Keratinocyte (primary cell): ENCODE measurements around the gene PTGDS. TPM values are rescaled to one million over a fixed set of nuclear protein-coding genes. Genes with fewer than 3 reads are reported as not detected.

ENCODE experiments used
- DNase-seq: peaks from one replicate; pipeline ENCODE4 v3.0.0-alpha.2; 2011; ENCODE audit warnings: low read depth, missing footprints, low spot score
- FAIRE-seq: peaks from 2 replicates; lab custom pipeline; 2011; peaks lifted over from hg19 to GRCh38; lab: Jason Lieb, UNC
- H2AFZ ChIP-seq: 2 replicates; pipeline ENCODE4 v1.6.0; 2012; ENCODE audit warnings: low read length, control low read depth, inconsistent platforms; ENCODE audit not compliant: control insufficient read depth
- H3K27ac ChIP-seq: 2 replicates; pipeline ENCODE4 v1.5.1; 2011; ENCODE audit warnings: low read length; ENCODE audit not compliant: control insufficient read depth, insufficient read depth
- H3K27me3 ChIP-seq: 3 replicates; pipeline ENCODE4 v1.6.0; 2011; ENCODE audit warnings: low read length; ENCODE audit not compliant: control insufficient read depth, insufficient read depth; ENCODE audit errors: extremely low read depth
- H3K36me3 ChIP-seq, 2 experiments: 2 replicates in 1 of 2; 3 replicates in 1 of 2; pipeline ENCODE4 v1.5.1; 2011; ENCODE audit warnings: low read length in 2 of 2, mild to moderate bottlenecking in 1 of 2; ENCODE audit not compliant: control insufficient read depth in 2 of 2, insufficient read depth in 2 of 2; ENCODE audit errors: extremely low read depth in 1 of 2
- H3K4me1 ChIP-seq: 3 replicates; pipeline ENCODE4 v1.5.1; 2011; ENCODE audit warnings: low read length; ENCODE audit not compliant: control insufficient read depth, insufficient read depth; ENCODE audit errors: extremely low read depth
- H3K4me2 ChIP-seq: 3 replicates; pipeline ENCODE4 v1.6.0; 2011; ENCODE audit warnings: low read depth, low read length; ENCODE audit not compliant: control insufficient read depth, insufficient read depth; ENCODE audit errors: extremely low read depth
- H3K4me3 ChIP-seq, 3 experiments: fragments of 200-600 bp in 1 of 3; sonication (generic) in 1 of 3; 2 replicates in 2 of 3; 3 replicates in 1 of 3; pipeline ENCODE4 v1.5.1; 2011 to 2016; ENCODE audit warnings: low read length in 3 of 3, mild to moderate bottlenecking in 3 of 3, control low read depth in 2 of 3, inconsistent platforms in 1 of 3, low read depth in 1 of 3, mixed read lengths in 1 of 3, mixed run types in 1 of 3, moderate library complexity in 1 of 3; ENCODE audit not compliant: control insufficient read depth in 2 of 3, insufficient read depth in 2 of 3; ENCODE audit errors: extremely low read depth in 1 of 3
- H3K79me2 ChIP-seq: 2 replicates; pipeline ENCODE4 v1.6.0; 2012; ENCODE audit warnings: low read length; ENCODE audit not compliant: control insufficient read depth, insufficient read depth
- H3K9ac ChIP-seq: 3 replicates; pipeline ENCODE4 v1.6.0; 2011; ENCODE audit warnings: low read length; ENCODE audit not compliant: control insufficient read depth, insufficient read depth; ENCODE audit errors: extremely low read depth
- H3K9me1 ChIP-seq: 3 replicates; pipeline ENCODE4 v1.6.0; 2011; ENCODE audit warnings: low read length; ENCODE audit not compliant: control insufficient read depth, insufficient read depth; ENCODE audit errors: extremely low read depth
- H3K9me3 ChIP-seq: 2 replicates; pipeline ENCODE4 v1.5.1; 2012; ENCODE audit warnings: low read depth, low read length; ENCODE audit not compliant: control insufficient read depth
- H4K20me1 ChIP-seq: 3 replicates; pipeline ENCODE4 v1.6.0; 2011; ENCODE audit warnings: low read length; ENCODE audit not compliant: control insufficient read depth, insufficient read depth; ENCODE audit errors: extremely low read depth
- CTCF ChIP-seq, 3 experiments: IDR thresholded peaks in 1 of 3; conservative IDR thresholded peaks in 1 of 3; optimal IDR thresholded peaks in 1 of 3; 2 replicates in 2 of 3; 3 replicates in 1 of 3; pipeline versions ENCODE3 to v1.5.1; 2011; ENCODE audit warnings: low read length in 3 of 3, mild to moderate bottlenecking in 3 of 3, moderate library complexity in 2 of 3, control low read depth in 1 of 3, inconsistent platforms in 1 of 3; ENCODE audit not compliant: insufficient read depth in 2 of 3; ENCODE audit errors: extremely low read depth in 1 of 3
- EZH2 ChIP-seq: IDR thresholded peaks from one replicate; pipeline ENCODE4 v1.6.1; 2012; ENCODE audit warnings: inconsistent platforms, mild to moderate bottlenecking, low read length, moderate library complexity
- dilution Hi-C: fragments of 300-500 bp; cut with MboI; formaldehyde crosslinking; loops from one replicate; pipeline ENCODE4 v1.7.0; 2020; ENCODE audit warnings: low sequenced_read_pairs; ENCODE audit not compliant: extremely low pct_ligation_motif_present
- polyA plus RNA-seq, 5 experiments: library from polyadenylated mRNA; depleted of rRNA in 3 of 5; stranded (reverse) in 3 of 5; stranded (forward) in 1 of 5; unstranded in 1 of 5; fragments of >200 nt; gene quantifications; 1 replicate in 1 of 5; 2 replicates in 3 of 5; 3 replicates in 1 of 5; pipeline versions ENCODE4 v1.2.1 to v1.2.3, GENCODE V29; 2011 to 2012; ENCODE audit warnings: missing spikeins in 2 of 5, low read depth in 1 of 5, low replicate concordance in 1 of 5

Gene PTGDS
- polyA plus RNA-seq, 1 donor (not counting 4 experiments of a cell fraction or from before 2014, with no cell fraction given): not detected

DNA sequence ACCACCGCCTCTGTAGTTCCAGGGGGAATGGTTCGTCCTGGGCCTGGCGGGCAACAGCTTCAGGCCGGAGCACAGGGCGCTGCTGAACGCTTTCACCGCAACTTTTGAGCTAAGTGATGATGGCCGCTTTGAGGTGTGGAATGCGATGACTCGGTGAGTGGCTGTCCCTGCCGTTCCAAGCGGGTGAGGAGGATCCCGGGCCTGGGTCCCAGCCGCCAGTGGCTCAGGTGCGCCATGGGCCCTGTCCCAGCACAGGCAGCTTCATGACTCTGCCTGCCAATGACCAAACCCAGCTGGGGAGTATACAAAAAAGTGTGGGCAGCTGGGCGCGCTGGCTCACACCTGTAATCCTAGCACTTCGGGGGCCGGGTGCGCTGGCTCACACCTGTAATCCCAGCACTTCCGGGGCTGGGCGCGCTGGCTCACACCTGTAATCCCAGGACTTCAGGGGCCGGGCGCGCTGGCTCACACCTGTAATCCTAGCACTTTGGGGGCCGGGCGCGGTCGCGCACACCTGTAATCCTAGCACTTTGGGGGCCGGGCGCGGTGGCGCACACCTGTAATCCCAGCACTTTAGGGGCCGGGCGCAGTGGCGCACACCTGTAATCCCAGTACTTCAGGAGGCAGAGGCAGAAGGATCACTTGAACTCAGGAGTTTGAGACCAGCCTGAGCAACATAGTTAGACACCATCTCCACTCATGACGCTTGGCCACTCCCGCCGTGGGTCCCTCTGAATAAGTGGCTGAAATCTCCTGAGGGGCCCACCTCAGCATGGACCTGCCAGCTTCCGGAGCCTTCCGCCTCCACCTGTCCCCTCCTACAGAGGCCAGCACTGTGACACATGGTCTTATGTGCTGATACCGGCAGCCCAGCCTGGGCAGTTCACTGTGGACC, 24.2 kb upstream of the PTGDS start:
- no peak for FAIRE-seq
- H2AFZ ChIP-seq: no peak overlapping the region
- H3K9ac ChIP-seq: no peak overlapping the region
- peaks cover 8% of the 10 kb centered on the region for H3K4me1 ChIP-seq
- no peaks in the 10 kb centered on the region for H3K79me2 ChIP-seq
- no peak overlapping the region for H3K27ac ChIP-seq
- H3K36me3 ChIP-seq: no peaks in the 10 kb centered on the region
- no peak for DNase-seq
- H3K27me3 ChIP-seq: peaks cover 3% of the 10 kb centered on the region
- no peaks in the 10 kb centered on the region for H4K20me1 ChIP-seq
- no peak overlapping the region for H3K4me3 ChIP-seq
- H3K9me3 ChIP-seq: no peaks in the 10 kb centered on the region
- no peak for TF ChIP-seq EZH2
- H3K4me2 ChIP-seq: no peak overlapping the region
- H3K9me1 ChIP-seq: no peaks in the 10 kb centered on the region
- dilution Hi-C loops: no loop called here

DNA sequence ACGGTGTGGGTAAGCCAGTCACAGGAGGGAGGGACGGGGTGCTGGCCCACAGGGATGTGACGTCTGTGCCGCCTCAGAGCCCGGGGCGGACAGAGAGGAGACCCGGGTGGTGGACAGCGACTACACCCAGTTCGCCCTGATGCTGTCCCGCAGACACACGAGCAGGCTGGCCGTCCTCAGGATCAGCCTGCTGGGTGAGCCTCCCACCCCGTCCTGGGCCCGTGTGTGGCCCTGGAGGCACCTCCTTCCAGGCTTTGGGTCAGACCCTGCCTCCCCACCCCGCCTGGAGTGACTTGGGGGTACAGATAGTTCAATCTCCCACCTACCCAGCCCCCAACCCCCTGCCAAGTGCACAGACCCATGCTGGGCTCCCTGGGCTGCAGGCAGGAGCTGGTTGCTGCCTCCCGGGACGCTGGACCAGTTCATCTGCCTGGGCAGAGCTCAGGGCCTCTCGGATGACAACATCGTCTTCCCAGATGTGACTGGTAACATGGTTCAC, 23.5 kb upstream of the PTGDS start:
- Histone ChIP-seq H3K27ac (no peak overlapping the region), H3K4me1 (peaks cover 5% of the 10 kb centered on the region), H3K9me3 (no peaks in the 10 kb centered on the region), H3K4me2 (no peak overlapping the region), H2AFZ (no peak overlapping the region), H3K27me3 (peaks cover 5% of the 10 kb centered on the region), H3K36me3 (no peaks in the 10 kb centered on the region), H4K20me1 (no peaks in the 10 kb centered on the region), H3K9ac (no peak overlapping the region), H3K79me2 (no peaks in the 10 kb centered on the region), H3K4me3 (no peak overlapping the region), H3K9me1 (no peaks in the 10 kb centered on the region)
- FAIRE-seq (no peak), DNase-seq (no peak)
- TF ChIP-seq CTCF (optimal IDR thresholded peaks at IDR 0.05 in 1 of 3, IDR thresholded peaks at IDR 0.05 in 1 of 3, conservative IDR thresholded peaks at IDR 0.05 in 1 of 3; ENCODE audit: extremely low read depth in 1 of 3, insufficient read depth in 2 of 3, low read length in 3 of 3) (no peak), EZH2 (no peak)
- dilution Hi-C loops: no loop called here
